HL-60 (cell line): Measurements from ENCODE around the gene PTGR3.

Experiments used
- DNase-seq, 2 experiments: peaks; one replicate each; pipeline ENCODE4 v3.0.0-alpha.2; 2010 to 2020; ENCODE audit warnings: low read depth in 1 of 2, low spot score in 1 of 2
- H3K27ac ChIP-seq: fragments of 250-450 bp; sonication (Bioruptor Pico); replicated peaks from 2 replicates; pipeline ENCODE4 v1.5.1; 2020; ENCODE audit warnings: mild to moderate bottlenecking, moderate library complexity
- H3K27me3 ChIP-seq: fragments of 250-450 bp; sonication (Bioruptor Pico); 2 replicates; pipeline ENCODE4 v1.5.1; 2021; ENCODE audit warnings: mild to moderate bottlenecking, moderate library complexity; ENCODE audit not compliant: insufficient read depth, poor library complexity, severe bottlenecking
- H3K4me3 ChIP-seq: replicated peaks from 2 replicates; pipeline ENCODE4 v1.5.1; 2011; ENCODE audit warnings: mild to moderate bottlenecking, control low read depth, low read length; ENCODE audit not compliant: insufficient read depth
- CTCF ChIP-seq: IDR thresholded peaks from one replicate; pipeline ENCODE4 v1.5.1; 2011; ENCODE audit warnings: low read length, control low read depth, inconsistent platforms; ENCODE audit not compliant: insufficient read depth
- GABPA ChIP-seq: IDR thresholded peaks from 2 replicates; pipeline ENCODE4 v1.6.1; 2012; ENCODE audit warnings: low read depth
- POLR2AphosphoS5 ChIP-seq: IDR thresholded peaks from 2 replicates; pipeline ENCODE4 v1.6.1; 2012; ENCODE audit warnings: low read depth
- REST ChIP-seq: IDR thresholded peaks from 2 replicates; pipeline ENCODE4 v1.6.1; 2012; ENCODE audit warnings: low read depth; ENCODE audit not compliant: insufficient replicate concordance
- SPI1 ChIP-seq: IDR thresholded peaks from 2 replicates; pipeline ENCODE4 v1.6.1; 2012; ENCODE audit warnings: low read depth, mild to moderate bottlenecking, borderline replicate concordance

PTGR3 gene

GRCh38 chr18:75235896-75236295, 27.0 kb upstream of the PTGR3 start:
- peak overlapping the region; percentile 22 for H3K27ac ChIP-seq
- TF ChIP-seq POLR2AphosphoS5: peak; percentile 75
- no peak for TF ChIP-seq SPI1
- no peak for TF ChIP-seq GABPA

DNA sequence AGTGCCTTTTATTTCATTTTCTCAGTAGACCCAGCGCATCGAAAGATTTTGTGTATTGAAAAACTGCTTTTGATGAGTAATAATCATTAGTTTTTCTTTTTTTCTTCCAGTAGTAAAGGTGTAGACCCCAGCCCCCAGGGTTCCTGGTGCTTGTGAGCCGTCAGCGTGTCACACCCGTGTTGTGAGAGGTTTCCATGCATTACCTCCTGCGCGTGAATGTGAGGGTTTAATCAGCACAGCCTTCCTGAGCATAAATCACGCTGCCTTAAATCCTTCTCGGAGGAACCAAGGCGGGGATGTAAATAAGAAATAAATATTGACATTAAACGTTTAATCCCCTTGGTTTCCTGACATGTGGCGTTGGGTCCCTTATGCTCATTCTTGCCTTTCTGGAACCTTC, 26.0 kb upstream of the PTGR3 start:
- TF ChIP-seq REST: no peak
- TF ChIP-seq SPI1: no peak
- TF ChIP-seq GABPA: no peak
- Histone ChIP-seq H3K27me3 (no peaks in the 10 kb centered on the region), H3K27ac (no peak overlapping the region), H3K4me3 (no peak overlapping the region)
- no peak for DNase-seq

More at GRCh38 chr18:75235896-75236295, 27.0 kb upstream of the PTGR3 start:
- H3K4me3 ChIP-seq: no peak overlapping the region; the same call in 1 of the 2 replicates
- no peaks in the 10 kb centered on the region for H3K27me3 ChIP-seq
- DNase-seq: peak; percentile 65 to 69

- H3K4me3 ChIP-seq: no peak overlapping the region
- DNase-seq: no peak
- no peak for TF ChIP-seq REST
- no peak for TF ChIP-seq SPI1
- no peak for TF ChIP-seq POLR2AphosphoS5
- no peak for TF ChIP-seq GABPA
- no peak for TF ChIP-seq CTCF
- H3K27me3 ChIP-seq: no peaks in the 10 kb centered on the region
- H3K27ac ChIP-seq: no peak overlapping the region
Measured at GRCh38 chr18:75231053-75231406, 22.1 kb upstream of the PTGR3 start.

GRCh38 chr18:75230163-75231052, 21.5 kb upstream of the PTGR3 start:
- Histone ChIP-seq H3K4me3 (no peak overlapping the region), H3K27ac (no peak overlapping the region), H3K27me3 (no peaks in the 10 kb centered on the region)
- no peak for DNase-seq
- no peak for TF ChIP-seq CTCF
- no peak for TF ChIP-seq SPI1
- TF ChIP-seq REST: no peak
- TF ChIP-seq GABPA: no peak
- no peak for TF ChIP-seq POLR2AphosphoS5
